HG03064 (cell line): Measurements from ENCODE around the gene EIF4E2.

Experiments
- ATAC-seq: cut with Tn5 transposase; IDR thresholded peaks from one replicate; pipeline ENCODE4 v1.9.1; 2021; ENCODE audit warnings: low read depth; ENCODE audit not compliant: unreplicated experiment

The EIF4E2 gene

GRCh38 chr2:232588680-232589585 lies 38.4 kb downstream of the EIF4E2 start:
- ATAC-seq, result no peak

GRCh38 chr2:232592772-232593395 lies 42.4 kb downstream of the EIF4E2 start:
- no peak for ATAC-seq

- ATAC-seq, result no peak
Observed at GRCh38 chr2:232593982-232594381, 43.5 kb downstream of the EIF4E2 start.

GRCh38 chr2:232597362-232598079 lies 47.0 kb downstream of the EIF4E2 start:
- no peak for ATAC-seq

GRCh38 chr2:232598293-232598692 lies 47.8 kb downstream of the EIF4E2 start:
- no peak for ATAC-seq

GRCh38 chr2:232600053-232600773 lies 49.7 kb downstream of the EIF4E2 start:
- ATAC-seq, result no peak

GRCh38 chr2:232603283-232603682 lies 52.8 kb downstream of the EIF4E2 start:
- ATAC-seq, result no peak

- ATAC-seq, result no peak
Observed at GRCh38 chr2:232604535-232604934, 54.0 kb downstream of the EIF4E2 start.

- ATAC-seq, result no peak
Observed at GRCh38 chr2:232607011-232607410, 56.5 kb downstream of the EIF4E2 start.

GRCh38 chr2:232609607-232610006 lies 59.1 kb downstream of the EIF4E2 start:
- no peak for ATAC-seq

- ATAC-seq, result no peak
Observed at GRCh38 chr2:232610081-232610480, 59.6 kb downstream of the EIF4E2 start.

- no peak for ATAC-seq
Observed at GRCh38 chr2:232611061-232611460, 60.6 kb downstream of the EIF4E2 start.

- no peak for ATAC-seq
Observed at GRCh38 chr2:232611559-232612218, 61.2 kb downstream of the EIF4E2 start.

- ATAC-seq, result no peak
Observed at GRCh38 chr2:232613538-232614134, 63.1 kb downstream of the EIF4E2 start.

GRCh38 chr2:232615339-232615738 lies 64.8 kb downstream of the EIF4E2 start:
- ATAC-seq, result no peak
